GM18870 (cell line): ENCODE results near the gene TBC1D22A.

Source experiments
- ATAC-seq: cut with Tn5 transposase; IDR thresholded peaks from one replicate; pipeline ENCODE4 v1.9.1; 2021; ENCODE audit warnings: moderate library complexity; ENCODE audit not compliant: unreplicated experiment

The TBC1D22A gene

GRCh38 chr22:46918197-46918596 is 155.7 kb downstream of the TBC1D22A start:
- ATAC-seq, result no peak

GRCh38 chr22:46922037-46922436 is 159.6 kb downstream of the TBC1D22A start:
- ATAC-seq, result no peak

- ATAC-seq, result no peak
These were observed 160.9 kb downstream of the TBC1D22A start for GRCh38 chr22:46923394-46923793.

- ATAC-seq, result no peak
These were observed 163.4 kb downstream of the TBC1D22A start for GRCh38 chr22:46925818-46926217.

- no peak for ATAC-seq
These were observed 166.7 kb downstream of the TBC1D22A start for GRCh38 chr22:46929046-46929709.

- no peak for ATAC-seq
These were observed 167.3 kb downstream of the TBC1D22A start for GRCh38 chr22:46929710-46930204.

GRCh38 chr22:46931414-46931813 is 169.0 kb downstream of the TBC1D22A start:
- no peak for ATAC-seq

GRCh38 chr22:46931881-46932280 is 169.4 kb downstream of the TBC1D22A start:
- no peak for ATAC-seq

- no peak for ATAC-seq
These were observed 170.8 kb downstream of the TBC1D22A start for GRCh38 chr22:46933040-46933930.

- ATAC-seq, result no peak
These were observed 171.8 kb downstream of the TBC1D22A start for GRCh38 chr22:46934172-46934745.

GRCh38 chr22:46934746-46935491 is 172.5 kb downstream of the TBC1D22A start:
- ATAC-seq, result no peak

- ATAC-seq, result no peak
These were observed 173.3 kb downstream of the TBC1D22A start for GRCh38 chr22:46935506-46936377.

GRCh38 chr22:46936378-46936903 is 174.0 kb downstream of the TBC1D22A start:
- ATAC-seq, result no peak

- ATAC-seq, result no peak
These were observed 174.7 kb downstream of the TBC1D22A start for GRCh38 chr22:46937185-46937584.

GRCh38 chr22:46937939-46938338 is 175.5 kb downstream of the TBC1D22A start:
- no peak for ATAC-seq

- no peak for ATAC-seq
These were observed 179.7 kb downstream of the TBC1D22A start for GRCh38 chr22:46941968-46942798.

GRCh38 chr22:46942799-46943785 is 180.6 kb downstream of the TBC1D22A start:
- no peak for ATAC-seq

- ATAC-seq, result no peak
These were observed 183.0 kb downstream of the TBC1D22A start for GRCh38 chr22:46945481-46945880.
